Subcutaneous abdominal adipose tissue (tissue), 5 donors: Measurements from ENCODE around the gene TFR2.

ENCODE experiments used
- H3K27ac ChIP-seq: one replicate; pipeline ENCODE4 v1.7.0; 2013; ENCODE audit warnings: low read depth, mild to moderate bottlenecking, inconsistent platforms, low read length, moderate library complexity
- H3K27me3 ChIP-seq, 5 donors: one replicate each; pipeline ENCODE4 v1.7.0; 2013; ENCODE audit warnings: low read length in 5 of 5, inconsistent platforms in 1 of 5; ENCODE audit not compliant: control insufficient read depth in 5 of 5, insufficient read depth in 4 of 5
- H3K36me3 ChIP-seq, 5 donors: one replicate each; pipeline ENCODE4 v1.7.0; 2013; ENCODE audit warnings: low read length in 5 of 5; ENCODE audit not compliant: control insufficient read depth in 5 of 5, insufficient read depth in 5 of 5
- H3K4me1 ChIP-seq, 5 donors: one replicate each; pipeline ENCODE4 v1.7.0; 2013; ENCODE audit warnings: low read length in 5 of 5, mild to moderate bottlenecking in 3 of 5, moderate library complexity in 1 of 5; ENCODE audit not compliant: control insufficient read depth in 5 of 5, insufficient read depth in 5 of 5
- H3K4me3 ChIP-seq, 5 donors: one replicate each; pipeline ENCODE4 v1.7.0; 2013; ENCODE audit warnings: low read length in 5 of 5, low read depth in 1 of 5
- H3K9ac ChIP-seq, 5 donors: one replicate each; pipeline ENCODE4 v1.7.0; 2013; ENCODE audit warnings: low read length in 5 of 5, mild to moderate bottlenecking in 4 of 5, moderate library complexity in 3 of 5
- H3K9me3 ChIP-seq, 5 donors: one replicate each; pipeline ENCODE4 v1.7.0; 2013; ENCODE audit warnings: low read length in 5 of 5; ENCODE audit not compliant: control insufficient read depth in 5 of 5
- donor health status: healthy.
- donor health status: healthy.
- donor health status: healthy.
- donor health status: healthy.
- donor health status: healthy.

The TFR2 gene

DNA sequence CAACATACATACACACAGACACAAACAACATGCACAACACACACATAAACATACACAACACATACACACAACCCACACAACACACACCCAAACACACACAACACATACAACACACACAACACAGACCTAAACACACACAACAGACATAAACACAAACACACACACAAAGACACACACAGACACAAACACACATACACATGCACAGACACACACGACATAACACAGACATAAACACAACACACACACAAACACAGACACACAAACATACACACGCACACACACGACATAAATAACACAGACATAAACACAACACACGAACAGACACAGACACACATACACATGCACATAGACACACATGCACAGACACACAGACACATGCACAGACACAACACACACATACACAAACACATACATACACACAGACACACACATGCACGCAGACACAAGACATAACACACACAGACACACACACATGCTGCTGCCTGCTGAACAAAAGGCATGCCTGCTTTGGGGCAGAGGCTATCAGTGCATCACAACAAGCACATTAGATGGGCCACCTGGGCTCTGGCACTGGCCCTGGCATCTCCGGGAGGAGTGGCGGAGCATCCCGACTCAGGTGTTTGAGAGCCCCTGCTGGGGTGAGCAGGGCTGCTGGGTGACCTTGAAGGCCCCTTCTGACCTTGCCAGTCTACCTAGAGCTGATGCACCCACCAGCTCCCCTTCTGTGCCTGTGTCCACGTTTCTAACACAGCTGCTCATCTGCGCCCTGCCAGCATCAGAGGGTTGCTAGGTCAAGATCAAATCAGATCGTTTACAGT, 60.7 kb downstream of the TFR2 start:
- peaks cover 10 to 37% (median 36%) of the 10 kb centered on the region in 5 donors for H3K4me1 ChIP-seq
- H3K27ac ChIP-seq, result no peak overlapping the region
- H3K4me3 ChIP-seq, result no peak overlapping the region
- H3K9me3 ChIP-seq, result no peaks in the 10 kb centered on the region
- peaks cover 0 to 72% (median 65%) of the 10 kb centered on the region in 5 donors for H3K36me3 ChIP-seq
- no peaks in the 10 kb centered on the region for H3K27me3 ChIP-seq
- no peak overlapping the region for H3K9ac ChIP-seq

GRCh38 chr7:100578246-100579183, 62.8 kb downstream of the TFR2 start:
- H3K9me3 ChIP-seq, result no peaks in the 10 kb centered on the region
- no peak overlapping the region for H3K27ac ChIP-seq
- peaks cover 0 to 90% (median 76%) of the 10 kb centered on the region in 5 donors for H3K36me3 ChIP-seq
- no peaks in the 10 kb centered on the region for H3K27me3 ChIP-seq
- no peak overlapping the region for H3K4me3 ChIP-seq
- H3K4me1 ChIP-seq, result peaks cover 2 to 17% (median 16%) of the 10 kb centered on the region in 5 donors
- no peak overlapping the region for H3K9ac ChIP-seq

DNA sequence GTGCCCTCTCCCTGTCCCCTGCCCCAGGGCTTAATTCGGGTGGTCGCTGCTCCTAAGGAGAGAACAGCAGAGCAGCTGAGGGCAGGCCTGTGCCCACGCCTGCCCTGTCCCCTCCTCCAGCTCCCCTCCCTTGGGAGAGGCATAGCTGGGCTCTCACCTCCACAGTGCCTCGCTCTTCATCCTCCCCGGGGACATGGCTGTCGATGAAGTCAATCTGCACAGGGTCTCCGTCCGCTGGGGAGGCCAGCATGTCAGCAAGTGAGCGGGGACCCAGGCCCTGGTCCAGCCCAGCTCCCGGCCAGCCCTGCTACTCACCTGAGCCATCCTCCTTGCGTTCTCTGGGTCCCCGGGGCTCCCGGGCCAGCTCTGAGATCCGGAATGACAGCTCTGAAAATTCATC, 63.8 kb downstream of the TFR2 start:
- H3K27me3 ChIP-seq, result no peaks in the 10 kb centered on the region
- no peak overlapping the region for H3K27ac ChIP-seq
- peaks cover 0 to 93% (median 75%) of the 10 kb centered on the region in 5 donors for H3K36me3 ChIP-seq
- H3K4me3 ChIP-seq, result no peak overlapping the region
- peaks cover 0 to 7% (median 6%) of the 10 kb centered on the region in 5 donors for H3K4me1 ChIP-seq
- no peaks in the 10 kb centered on the region for H3K9me3 ChIP-seq
- no peak overlapping the region for H3K9ac ChIP-seq

GRCh38 chr7:100577103-100577502, 64.2 kb downstream of the TFR2 start:
- Histone ChIP-seq H3K9me3 (no peaks in the 10 kb centered on the region), H3K9ac (no peak overlapping the region), H3K27ac (no peak overlapping the region), H3K36me3 (peaks cover 0 to 89% (median 73%) of the 10 kb centered on the region in 5 donors), H3K27me3 (no peaks in the 10 kb centered on the region), H3K4me1 (peaks cover 0 to 3% (median 2%) of the 10 kb centered on the region in 5 donors), H3K4me3 (no peak overlapping the region)

GRCh38 chr7:100576384-100576993, 64.9 kb downstream of the TFR2 start:
- Histone ChIP-seq H3K27me3 (no peaks in the 10 kb centered on the region), H3K36me3 (peaks cover 0 to 83% (median 67%) of the 10 kb centered on the region in 5 donors), H3K4me1 (no peaks in the 10 kb centered on the region), H3K9ac (no peak overlapping the region), H3K9me3 (no peaks in the 10 kb centered on the region), H3K27ac (no peak overlapping the region), H3K4me3 (no peak overlapping the region)

GRCh38 chr7:100575746-100576383, 65.5 kb downstream of the TFR2 start:
- no peak overlapping the region for H3K27ac ChIP-seq
- H3K27me3 ChIP-seq, result no peaks in the 10 kb centered on the region
- H3K36me3 ChIP-seq, result peaks cover 0 to 77% (median 61%) of the 10 kb centered on the region in 5 donors

DNA sequence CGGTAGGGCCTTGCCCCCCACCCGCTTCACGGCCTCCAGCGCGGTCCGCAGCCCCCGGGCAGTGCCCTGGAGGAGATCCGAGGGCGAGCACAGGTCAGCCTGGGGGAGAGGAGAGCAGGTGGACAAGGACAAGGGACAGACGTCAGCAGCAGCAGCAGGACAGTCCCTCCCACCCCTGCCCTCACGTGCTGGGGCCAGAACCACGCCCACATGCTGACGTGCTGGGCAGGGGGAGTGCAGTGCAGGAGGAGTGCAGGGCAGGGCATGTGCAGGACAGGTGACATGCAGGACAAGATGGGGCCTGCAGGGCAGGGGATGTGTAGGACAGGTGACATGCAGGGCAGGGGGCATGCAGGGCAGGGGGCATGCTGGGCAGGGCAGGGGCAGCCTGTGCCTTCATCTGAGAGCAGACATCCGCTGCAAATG, 66.1 kb downstream of the TFR2 start:
- peaks cover 1 to 9% (median 3%) of the 10 kb centered on the region in 5 donors for H3K4me1 ChIP-seq
- no peak overlapping the region for H3K27ac ChIP-seq
- no peaks in the 10 kb centered on the region for H3K27me3 ChIP-seq
- H3K36me3 ChIP-seq, result peaks cover 0 to 71% (median 54%) of the 10 kb centered on the region in 5 donors
- no peaks in the 10 kb centered on the region for H3K9me3 ChIP-seq
- no peak overlapping the region for H3K9ac ChIP-seq
- no peak overlapping the region for H3K4me3 ChIP-seq

More at GRCh38 chr7:100575746-100576383, 65.5 kb downstream of the TFR2 start:
- H3K4me1 ChIP-seq, result peaks cover 0 to 3% (median under 1%) of the 10 kb centered on the region in 5 donors
- H3K9ac ChIP-seq, result no peak overlapping the region
- no peaks in the 10 kb centered on the region for H3K9me3 ChIP-seq
- no peak overlapping the region for H3K4me3 ChIP-seq

GRCh38 chr7:100574362-100575205, 66.8 kb downstream of the TFR2 start:
- Histone ChIP-seq H3K4me1 (peaks cover 1 to 15% (median 10%) of the 10 kb centered on the region in 5 donors), H3K27me3 (no peaks in the 10 kb centered on the region), H3K27ac (no peak overlapping the region), H3K9ac (no peak overlapping the region), H3K36me3 (peaks cover 0 to 65% (median 48%) of the 10 kb centered on the region in 5 donors), H3K9me3 (no peaks in the 10 kb centered on the region), H3K4me3 (no peak overlapping the region)
